ENCODE data around the gene ZFP64. TPM values are rescaled to one million over a fixed set of nuclear protein-coding genes. Genes with fewer than 3 reads are reported as not detected.
"Not testable (repeated sequence)": the region's sequence is repeated elsewhere in the genome, so short reads cannot be mapped to it uniquely, and the experiment has no call there.

The ZFP64 gene
- total RNA-seq, 2 donors from 2014 or later: 20.2 to 29.5 TPM

DNA sequence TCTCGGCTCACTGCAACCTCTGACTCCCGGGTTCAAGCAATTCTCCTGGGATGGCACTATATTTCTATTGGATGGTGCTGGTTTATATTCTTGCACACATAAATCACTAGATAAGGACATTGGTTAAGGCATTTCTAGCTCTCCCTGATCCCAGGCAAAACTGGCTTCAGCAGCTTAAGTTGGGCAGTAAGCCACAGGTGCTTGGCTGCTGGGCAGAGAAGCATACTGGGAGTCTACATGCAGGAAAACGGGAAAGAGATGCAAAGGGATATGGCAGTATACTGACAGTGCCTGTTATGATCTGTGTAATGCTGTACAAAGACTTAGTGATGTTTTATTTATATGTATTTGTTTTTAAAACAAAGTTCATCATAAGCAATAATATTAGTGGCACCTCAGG, 33.3 kb upstream of the ZFP64 start:
- WGBS: 18% methylated on average over 3 of the region's 3 CpGs
- TF ChIP-seq CTCF (IDR thresholded peaks at IDR 0.05) (no peak), POLR2A (IDR thresholded peaks at IDR 0.05) (no peak), POLR2AphosphoS5 (IDR thresholded peaks at IDR 0.05) (no peak)
- Histone ChIP-seq H3K36me3 (no peaks in the 10 kb centered on the region), H3K4me1 (replicated peaks) (no peaks in the 10 kb centered on the region), H3K27me3 (replicated peaks; ENCODE audit: insufficient read depth) (no peaks in the 10 kb centered on the region), H3K27ac (no peak overlapping the region), H3K4me3 (no peak overlapping the region), H3K9me3 (no peaks in the 10 kb centered on the region)
- intact Hi-C loops (cut with DNase I): no loop called here
- no peak for DNase-seq (ENCODE audit: low spot score)

GRCh38 chr20:52221362-52221761, 29.8 kb upstream of the ZFP64 start:
- H3K27me3 ChIP-seq (replicated peaks; ENCODE audit: insufficient read depth); H3K4me1 ChIP-seq (replicated peaks); H3K27ac ChIP-seq; H3K36me3 ChIP-seq; DNase-seq (ENCODE audit: low spot score); H3K9me3 ChIP-seq; H3K4me3 ChIP-seq; intact Hi-C loops (cut with DNase I): not testable (repeated sequence)
- WGBS: 97% methylated on average over 4 of the region's 4 CpGs

DNA sequence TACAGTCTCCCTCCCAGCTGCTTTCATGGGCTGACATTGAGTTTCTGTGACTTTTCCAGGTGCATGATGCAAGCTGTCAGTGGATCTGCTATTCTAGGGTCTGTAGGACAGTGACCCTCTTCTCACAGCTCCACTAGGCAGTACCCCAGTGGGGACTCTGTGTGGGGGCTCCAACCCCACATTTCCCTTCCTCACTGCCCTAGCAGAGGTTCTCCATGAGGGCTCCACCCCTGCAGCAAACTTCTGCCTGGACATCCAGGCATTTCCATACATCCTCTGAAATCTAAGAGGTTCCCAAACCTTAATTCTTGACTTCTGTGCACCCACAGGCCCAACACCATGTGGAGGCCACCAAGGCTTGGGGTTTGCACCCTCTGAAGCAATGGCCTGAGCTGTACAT, 29.3 kb upstream of the ZFP64 start:
- H3K27ac ChIP-seq; H3K27me3 ChIP-seq (replicated peaks; ENCODE audit: insufficient read depth); intact Hi-C loops (cut with DNase I); DNase-seq (ENCODE audit: low spot score); H3K4me3 ChIP-seq; H3K9me3 ChIP-seq; H3K36me3 ChIP-seq; H3K4me1 ChIP-seq (replicated peaks): not testable (repeated sequence)

GRCh38 chr20:52219441-52219840, 27.9 kb upstream of the ZFP64 start:
- no peak for DNase-seq (ENCODE audit: low spot score)

DNA sequence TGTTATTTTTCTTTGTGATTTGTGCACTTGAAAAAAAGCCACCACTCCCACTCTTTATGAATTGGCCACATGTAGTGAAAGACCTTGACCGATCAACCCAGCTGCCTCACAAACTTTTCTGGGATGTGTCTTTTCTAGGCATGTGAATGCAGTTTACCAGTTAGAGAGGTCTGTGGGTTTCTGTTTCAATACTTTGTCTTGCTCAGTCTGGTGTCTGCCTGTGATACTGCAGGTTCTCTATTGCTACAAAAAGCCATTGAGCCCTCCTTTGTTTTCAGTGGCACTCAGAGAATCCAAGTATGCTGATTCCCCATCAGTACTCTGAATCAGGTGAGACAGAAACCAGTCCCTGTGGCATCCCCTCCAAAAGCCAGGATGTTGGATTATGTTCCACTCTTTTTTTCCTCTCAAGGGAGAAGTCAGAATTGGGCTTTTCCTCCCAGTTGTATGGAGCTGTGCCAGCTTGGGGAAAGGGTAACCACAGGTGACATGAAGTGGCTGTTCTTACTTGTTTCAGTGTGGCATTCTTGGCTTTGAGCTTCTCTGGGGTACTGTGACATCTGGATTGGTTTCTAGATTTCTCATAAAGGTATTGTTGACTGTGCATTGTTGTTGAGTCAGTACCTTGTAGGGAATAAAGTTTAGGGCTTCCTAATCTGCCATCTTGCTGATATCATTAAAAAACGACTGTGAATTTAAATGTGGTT, 26.3 kb upstream of the ZFP64 start:
- Histone ChIP-seq H3K9me3 (no peaks in the 10 kb centered on the region), H3K27ac (no peak overlapping the region), H3K4me3 (no peak overlapping the region), H3K36me3 (no peaks in the 10 kb centered on the region), H3K4me1 (replicated peaks) (no peaks in the 10 kb centered on the region), H3K27me3 (replicated peaks; ENCODE audit: insufficient read depth) (no peaks in the 10 kb centered on the region)
- TF ChIP-seq POLR2AphosphoS5 (IDR thresholded peaks at IDR 0.05) (no peak), CTCF (IDR thresholded peaks at IDR 0.05) (no peak), POLR2A (IDR thresholded peaks at IDR 0.05) (no peak)
- DNase-seq (ENCODE audit: low spot score): no peak
- intact Hi-C loops (cut with DNase I): no loop called here
- WGBS: 54% methylated on average over 2 of the region's 2 CpGs

More at GRCh38 chr20:52219441-52219840, 27.9 kb upstream of the ZFP64 start:
- Histone ChIP-seq H3K9me3 (no peaks in the 10 kb centered on the region), H3K27ac (no peak overlapping the region), H3K4me3 (no peak overlapping the region), H3K36me3 (no peaks in the 10 kb centered on the region), H3K4me1 (replicated peaks) (no peaks in the 10 kb centered on the region), H3K27me3 (replicated peaks; ENCODE audit: insufficient read depth) (no peaks in the 10 kb centered on the region)
- TF ChIP-seq POLR2AphosphoS5 (IDR thresholded peaks at IDR 0.05) (no peak), POLR2A (IDR thresholded peaks at IDR 0.05) (no peak), CTCF (IDR thresholded peaks at IDR 0.05) (no peak)
- WGBS: 75% methylated on average over 9 of the region's 9 CpGs
- intact Hi-C loops (cut with DNase I): no loop called here

DNA sequence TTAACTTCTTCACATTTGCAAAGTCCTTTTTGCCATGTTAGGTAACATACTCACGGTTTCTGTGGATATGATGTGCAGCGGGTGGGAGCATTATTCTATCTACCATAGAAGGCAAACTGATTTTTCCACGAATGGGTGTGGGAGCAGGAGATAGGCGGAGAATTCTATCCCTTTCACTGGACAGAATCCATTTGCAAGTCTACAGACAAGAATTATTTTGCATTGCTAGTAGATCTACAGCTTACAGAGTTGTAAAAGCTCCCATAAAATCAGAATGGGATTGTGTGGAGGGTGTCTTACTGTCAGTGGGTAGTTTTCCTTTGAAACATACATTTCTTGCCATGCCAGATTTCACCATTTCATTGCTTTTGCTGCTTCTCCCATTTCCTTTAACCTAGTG, 22.4 kb upstream of the ZFP64 start:
- 81% methylated on average over 4 of the region's 4 CpGs for WGBS
- no peaks in the 10 kb centered on the region for H3K36me3 ChIP-seq
- H3K4me1 ChIP-seq (replicated peaks): no peaks in the 10 kb centered on the region
- H3K4me3 ChIP-seq: no peak overlapping the region
- TF ChIP-seq POLR2A (IDR thresholded peaks at IDR 0.05) (no peak), POLR2AphosphoS5 (IDR thresholded peaks at IDR 0.05) (no peak), CTCF (IDR thresholded peaks at IDR 0.05) (no peak)
- no peaks in the 10 kb centered on the region for H3K27me3 ChIP-seq (replicated peaks; ENCODE audit: insufficient read depth)
- H3K9me3 ChIP-seq: no peaks in the 10 kb centered on the region
- H3K27ac ChIP-seq: no peak overlapping the region
- intact Hi-C loops (cut with DNase I): no loop called here
- DNase-seq (ENCODE audit: low spot score): no peak
